Measurements from ENCODE around the gene THBD.
"Not testable (repeated sequence)": the region's sequence is repeated elsewhere in the genome, so short reads cannot be mapped to it uniquely, and the experiment has no call there.

THBD gene

DNA sequence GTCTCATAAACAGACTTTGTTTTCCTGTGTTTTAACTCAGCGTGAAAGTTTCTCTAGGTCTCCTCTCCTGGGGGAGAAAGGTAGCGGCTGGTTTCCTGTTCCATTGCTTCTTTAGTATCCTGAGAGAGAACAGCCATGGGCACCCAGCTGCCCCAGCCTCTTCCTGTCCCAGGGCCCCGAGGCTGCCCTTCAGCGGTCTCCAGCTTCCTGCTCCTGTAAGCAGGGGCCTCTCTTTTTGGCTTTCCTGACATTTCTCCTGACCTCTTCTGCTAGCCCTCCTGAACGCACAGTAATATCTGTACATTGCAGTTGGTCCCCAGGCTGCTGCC, 16.8 kb downstream of the THBD start:
- no peak for DNase-seq

DNA sequence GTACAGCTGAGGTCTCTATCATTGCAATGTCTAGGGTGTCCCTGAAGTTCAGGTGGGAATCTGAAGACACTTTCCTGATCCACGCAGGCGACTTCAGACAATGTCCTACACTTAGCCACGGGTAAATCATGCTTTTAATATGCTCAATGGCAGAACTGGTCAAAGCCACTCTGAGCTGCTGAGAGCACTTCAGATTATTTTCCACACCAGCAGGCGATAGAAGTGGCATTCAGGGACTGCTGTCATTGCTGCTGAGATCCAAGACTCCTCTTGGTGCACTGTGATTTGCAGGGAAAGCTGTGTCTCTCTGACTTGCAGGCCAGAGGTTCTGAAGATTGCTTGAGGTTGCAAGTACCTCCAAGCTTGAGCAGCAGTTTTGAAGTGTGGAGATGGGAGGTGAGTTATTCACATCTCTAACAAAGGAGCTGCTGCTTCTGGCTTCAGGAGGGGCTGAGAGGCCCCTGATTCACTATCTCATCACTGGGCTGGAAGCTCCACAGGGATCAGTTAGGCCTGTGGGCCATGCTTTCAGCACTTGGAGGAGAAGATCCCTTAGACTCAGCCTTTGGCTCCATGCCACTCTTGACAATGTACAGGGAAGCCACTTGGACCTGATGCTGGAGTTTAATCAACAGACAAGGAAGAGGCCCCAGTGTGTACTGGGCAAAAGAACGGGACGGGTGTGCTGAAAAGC, 17.3 kb downstream of the THBD start:
- no peak for DNase-seq

DNA sequence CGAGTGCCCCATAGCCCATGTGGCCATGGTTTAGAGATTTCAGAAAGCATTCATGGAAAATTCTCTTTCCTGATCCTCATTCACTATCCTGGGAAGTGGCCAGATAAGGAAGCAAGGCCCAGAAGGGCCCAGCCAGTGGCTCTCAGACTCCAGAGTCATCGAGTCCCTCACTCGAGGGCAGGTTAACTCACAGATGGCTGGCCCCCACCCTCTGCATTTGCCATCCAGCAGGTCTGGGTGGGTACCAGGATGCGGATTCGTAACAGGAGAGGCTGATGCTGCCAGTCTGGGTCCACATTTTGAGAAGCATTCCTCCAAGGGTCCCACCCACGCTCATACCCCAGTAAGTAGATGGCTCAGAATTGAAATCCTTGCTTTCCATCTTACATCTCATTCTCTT, 18.1 kb downstream of the THBD start:
- DNase-seq = no peak

DNA sequence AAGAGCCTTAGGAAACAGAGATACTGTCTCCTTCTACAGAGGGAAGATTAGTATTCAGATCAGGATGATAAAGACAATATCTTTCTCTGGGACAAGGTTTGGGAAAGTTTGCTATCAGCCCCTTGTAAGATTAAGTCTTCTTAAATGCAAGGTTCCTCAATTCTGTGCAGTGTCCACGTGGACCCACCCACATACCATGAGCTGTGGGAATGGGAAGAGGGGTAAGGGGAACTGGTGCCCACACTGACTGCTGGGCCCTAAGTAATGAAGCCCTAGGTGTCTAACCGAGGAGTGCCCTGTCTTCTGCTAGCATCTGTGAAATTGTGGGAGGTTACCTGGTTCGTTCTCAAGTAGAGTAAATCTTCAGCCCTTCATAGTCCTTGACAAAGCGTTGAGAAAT, 20.1 kb downstream of the THBD start:
- no peak for DNase-seq

DNA sequence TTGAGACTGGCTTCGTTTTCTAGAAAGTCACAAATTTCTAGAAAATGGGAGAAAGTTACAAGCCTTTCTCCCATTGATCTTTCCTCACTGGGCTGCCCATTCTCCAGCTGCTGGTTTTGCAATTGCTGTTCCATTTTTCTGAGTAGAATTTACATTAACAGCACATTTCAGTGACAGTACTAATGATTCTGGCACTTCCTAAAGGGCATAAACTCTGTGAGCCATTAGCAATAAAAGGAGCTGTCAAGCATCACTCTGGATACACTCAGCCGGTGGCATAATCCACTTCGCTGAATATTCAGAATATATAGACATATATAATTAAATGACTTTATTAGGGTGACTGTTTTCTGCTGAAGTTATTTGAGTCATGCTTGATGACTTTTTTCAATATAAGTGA, 21.1 kb downstream of the THBD start:
- DNase-seq = no peak

DNA sequence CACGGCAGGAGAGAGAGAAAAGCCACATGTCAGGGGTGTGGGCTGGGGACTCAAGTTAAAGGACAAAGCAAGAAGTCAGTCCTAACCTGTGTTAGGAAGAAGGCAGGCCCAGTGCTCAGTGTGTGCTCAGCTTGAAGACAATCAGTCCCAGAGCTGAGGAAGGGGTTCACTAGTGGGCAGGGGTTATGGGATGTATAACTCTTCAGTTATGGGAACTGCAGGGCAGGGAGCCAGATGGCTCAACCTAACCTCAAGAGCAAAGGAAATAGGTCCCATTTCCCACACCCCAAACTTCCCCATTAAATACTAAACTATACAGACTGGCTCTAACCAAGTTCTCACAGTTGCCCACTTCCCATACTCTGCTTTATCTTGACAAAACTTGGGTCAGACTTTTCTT, 21.8 kb downstream of the THBD start:
- DNase-seq = no peak

DNA sequence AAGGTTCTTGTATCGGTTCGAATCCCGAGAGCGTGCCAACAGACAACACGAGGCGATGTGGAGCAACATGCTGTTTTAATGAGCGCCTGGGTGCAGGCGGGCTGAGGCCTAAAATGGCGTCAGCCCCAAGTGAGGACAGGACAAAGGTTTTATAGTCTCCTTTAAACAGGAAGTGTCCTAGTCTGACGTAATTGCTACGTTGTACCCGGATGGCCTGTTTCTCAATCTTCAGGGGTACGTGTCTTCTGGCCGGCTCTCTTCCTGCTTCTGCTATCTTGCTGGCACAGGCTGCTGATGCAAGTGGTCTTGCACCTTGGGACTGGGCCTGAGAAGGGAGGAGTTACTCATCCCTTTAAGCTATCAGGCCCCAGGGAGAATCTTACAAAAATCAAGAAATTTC, 24.0 kb downstream of the THBD start:
- DNase-seq = not testable (repeated sequence)

DNA sequence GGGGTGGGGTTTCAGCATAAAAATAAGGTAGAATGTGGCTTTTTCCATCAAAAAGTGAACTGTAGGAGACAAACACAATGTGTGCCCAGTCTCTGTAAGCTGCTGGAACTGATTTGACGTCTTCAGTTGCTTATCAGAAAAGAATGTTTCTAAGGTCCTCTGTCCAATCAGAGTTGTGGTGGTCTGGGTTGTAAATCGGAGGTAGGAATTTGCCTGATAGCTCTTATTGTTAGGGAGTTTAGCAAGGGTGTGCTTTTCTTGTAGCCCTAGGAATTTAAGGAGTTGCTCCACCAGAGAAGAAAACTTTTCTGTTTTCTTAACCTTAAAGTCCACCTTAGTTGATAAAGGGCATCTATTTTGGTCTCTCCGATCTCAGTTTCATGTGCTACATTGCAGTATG, 24.8 kb downstream of the THBD start:
- DNase-seq = no peak

DNA sequence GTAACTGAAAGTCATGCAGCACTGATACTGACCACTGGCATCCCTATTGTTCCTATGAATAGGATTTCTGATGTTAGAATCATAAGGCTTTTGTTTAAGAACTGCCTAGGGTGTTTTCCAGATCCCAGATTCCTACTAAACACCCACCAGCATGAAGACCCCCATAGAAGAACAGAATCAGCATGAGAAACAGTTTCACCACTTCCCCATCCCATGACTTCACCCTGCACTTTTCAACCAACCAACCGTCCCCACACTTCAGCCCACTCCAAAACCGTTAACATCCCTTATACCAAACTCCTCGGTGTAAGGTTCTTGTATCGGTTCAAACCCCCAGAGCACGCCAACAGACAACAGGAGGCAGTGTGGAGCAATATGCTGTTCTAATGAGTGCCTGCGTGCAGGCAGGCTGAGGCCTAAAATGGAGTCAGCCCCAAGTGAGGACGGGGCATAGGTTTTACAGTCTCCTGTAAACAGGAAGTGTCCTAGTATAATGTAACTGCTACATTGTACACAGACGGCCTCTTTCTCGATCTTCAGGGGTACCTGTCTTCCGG, 25.8 kb downstream of the THBD start:
- no peak for DNase-seq

DNA sequence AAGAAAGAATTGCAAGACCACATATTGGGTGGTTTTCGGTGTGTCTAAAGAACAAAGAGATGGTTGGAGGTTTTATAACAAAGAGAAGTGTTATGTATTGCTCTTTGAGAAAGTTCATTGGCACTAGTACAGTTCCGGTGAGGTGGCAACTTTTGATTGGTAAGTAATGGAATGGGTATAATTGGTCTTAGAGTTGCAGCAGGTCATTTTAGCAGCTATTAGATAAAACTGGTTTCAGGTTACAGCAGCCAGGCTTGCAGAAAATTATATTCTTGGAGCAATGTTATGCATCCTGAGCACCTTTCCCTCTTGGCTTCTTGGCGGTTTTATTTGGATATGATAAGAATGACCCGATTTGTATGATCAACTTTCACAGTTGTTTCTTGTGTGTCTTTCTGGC, 26.6 kb downstream of the THBD start:
- no peak for DNase-seq

DNA sequence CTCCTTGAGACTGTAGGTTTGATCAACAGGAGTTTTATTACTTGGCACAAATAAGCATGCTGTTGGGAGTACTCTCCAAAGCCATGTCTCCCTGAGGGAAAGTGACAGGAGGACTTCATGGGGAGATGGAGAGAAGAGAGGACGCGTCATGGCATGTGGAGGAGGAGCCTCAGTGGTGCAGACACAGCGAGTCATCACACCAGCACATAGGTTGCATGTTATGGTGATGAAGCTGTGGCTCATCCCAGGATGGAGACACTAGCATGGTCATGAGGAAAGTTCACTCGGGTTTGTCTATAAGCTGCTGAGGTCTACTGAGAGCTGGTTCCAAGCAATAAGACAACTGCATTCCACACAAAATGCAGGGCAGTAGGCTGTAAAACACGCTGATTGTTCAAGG, 27.5 kb downstream of the THBD start:
- DNase-seq = no peak

DNA sequence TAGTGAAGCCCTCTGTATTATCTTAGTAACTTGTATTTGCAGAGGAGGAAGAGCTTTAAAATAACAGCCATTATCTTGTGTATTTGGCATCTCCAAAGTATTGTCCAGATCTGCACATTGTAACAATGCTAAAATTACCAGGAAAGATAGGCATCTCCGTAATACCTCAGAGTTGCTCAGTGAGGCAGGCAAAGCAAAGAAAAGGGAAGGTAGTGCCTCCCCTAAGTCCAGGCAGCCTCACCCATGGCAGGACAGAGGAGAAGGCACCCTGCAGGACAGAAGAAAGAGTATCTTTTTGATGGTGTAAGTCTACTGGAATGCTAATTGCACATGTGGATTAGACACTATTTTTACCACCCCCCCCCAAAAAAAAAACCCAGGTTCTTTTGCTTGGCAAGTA, 27.9 kb downstream of the THBD start:
- DNase-seq = no peak

DNA sequence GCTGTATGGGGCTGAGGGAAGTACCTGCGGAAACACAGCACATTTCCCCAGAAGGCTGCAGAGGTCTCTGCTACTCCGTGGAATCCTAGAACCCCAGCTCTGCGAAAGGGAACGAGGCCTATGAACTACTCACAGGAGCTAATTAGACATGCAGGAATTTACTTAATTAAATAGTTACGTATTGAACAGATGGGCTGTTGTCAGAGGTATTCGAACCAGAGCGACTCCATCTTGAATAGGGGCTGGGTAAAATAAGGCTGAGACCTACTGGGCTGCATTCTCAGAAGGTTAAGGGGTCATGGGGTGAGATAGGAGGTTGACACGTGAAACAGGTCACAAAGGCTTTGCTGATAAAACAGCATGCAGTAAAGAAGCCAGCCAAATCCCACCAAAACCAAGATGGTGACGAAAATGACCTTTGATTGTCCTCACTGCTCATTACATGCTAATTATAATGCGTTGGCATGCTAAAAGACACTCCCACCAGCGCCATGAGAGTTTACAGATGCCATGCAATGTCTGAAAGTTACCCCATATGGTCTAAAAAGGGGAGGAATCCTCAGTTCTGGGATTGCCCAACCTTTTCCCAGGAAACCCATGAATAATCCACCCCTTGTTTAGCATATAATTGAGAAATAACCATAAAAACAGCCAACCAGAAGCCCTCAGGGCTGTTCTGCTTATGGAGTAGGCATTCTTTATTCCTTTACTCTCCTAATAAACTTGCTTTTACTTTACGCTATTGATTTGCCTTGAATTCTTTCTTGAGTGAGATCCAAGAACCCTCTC, 29.0 kb downstream of the THBD start:
- DNase-seq = no peak

DNA sequence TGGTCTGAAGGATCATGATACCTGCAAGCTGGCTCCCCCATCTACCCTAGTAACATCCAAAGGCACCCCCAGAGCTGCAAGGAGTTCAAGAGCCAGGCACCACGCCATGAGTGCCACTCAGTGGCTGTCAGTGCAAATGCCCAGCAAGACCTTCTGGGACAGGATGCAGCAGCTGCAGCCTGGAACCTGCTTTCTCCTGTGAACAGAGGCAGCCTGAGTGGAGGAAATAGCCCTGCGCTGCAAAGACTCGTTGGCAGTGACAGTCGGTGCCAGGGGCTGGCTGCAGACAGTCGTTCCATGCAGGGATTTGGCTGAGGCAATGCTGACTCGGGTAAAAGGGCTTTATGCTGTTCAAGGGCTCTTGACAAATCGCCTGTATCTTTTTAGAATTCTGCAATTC, 30.1 kb downstream of the THBD start:
- DNase-seq = no peak

DNA sequence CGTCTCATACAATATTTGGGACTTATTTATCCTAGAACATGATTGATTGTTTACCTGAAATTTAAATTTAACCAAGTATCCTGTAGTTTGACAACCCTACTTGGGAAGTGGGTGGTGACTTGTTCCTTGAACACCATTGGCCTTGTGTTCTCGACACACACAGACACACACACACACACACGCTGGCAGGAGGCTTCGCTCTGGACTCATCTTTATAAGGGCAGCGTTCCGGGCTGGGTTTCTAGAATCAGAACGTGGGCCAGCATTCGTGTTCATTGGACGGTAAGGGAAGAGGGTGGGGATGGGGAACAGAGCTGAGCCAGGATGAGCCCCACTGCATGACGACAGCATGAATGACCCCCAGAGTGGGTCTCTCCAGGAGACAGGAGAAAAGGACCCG, 30.5 kb downstream of the THBD start:
- DNase-seq = no peak

DNA sequence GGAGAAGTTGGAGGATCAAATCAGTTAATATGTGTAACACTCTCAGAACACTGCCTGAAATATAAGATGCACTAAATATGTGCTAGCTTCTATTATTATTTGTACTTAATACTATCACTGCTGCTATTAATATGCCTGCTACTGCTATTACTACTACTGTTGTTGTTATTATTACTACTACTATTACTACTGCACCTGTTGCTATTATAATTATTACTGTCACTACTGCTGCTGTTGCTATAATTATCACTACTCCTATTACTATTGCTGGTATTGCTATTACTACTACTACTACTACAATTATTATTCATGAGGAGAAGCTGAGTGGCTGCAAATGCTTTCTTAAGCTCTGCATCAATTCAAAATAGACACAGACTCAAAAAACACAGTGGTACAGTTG, 31.0 kb downstream of the THBD start:
- no peak for DNase-seq

DNA sequence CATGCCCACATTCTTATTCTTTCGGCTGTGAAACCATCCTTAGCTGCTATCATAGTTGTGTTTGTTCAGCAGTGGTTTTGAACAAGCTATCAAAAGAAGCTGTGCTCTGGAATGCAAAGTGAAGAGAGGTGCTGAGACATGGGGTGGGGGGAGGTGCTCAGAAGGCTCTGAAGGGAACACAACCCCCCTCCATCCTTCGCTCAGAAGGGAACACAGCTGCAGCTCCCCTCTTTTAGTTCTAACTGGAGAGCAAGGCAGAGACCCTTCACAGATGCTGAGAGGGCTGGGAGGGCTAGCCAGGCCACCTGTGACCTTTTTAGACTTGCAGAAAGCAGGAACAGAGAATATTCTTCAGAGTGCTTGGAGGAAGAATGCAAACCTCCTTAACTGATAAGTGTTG, 32.0 kb downstream of the THBD start:
- no peak for DNase-seq

DNA sequence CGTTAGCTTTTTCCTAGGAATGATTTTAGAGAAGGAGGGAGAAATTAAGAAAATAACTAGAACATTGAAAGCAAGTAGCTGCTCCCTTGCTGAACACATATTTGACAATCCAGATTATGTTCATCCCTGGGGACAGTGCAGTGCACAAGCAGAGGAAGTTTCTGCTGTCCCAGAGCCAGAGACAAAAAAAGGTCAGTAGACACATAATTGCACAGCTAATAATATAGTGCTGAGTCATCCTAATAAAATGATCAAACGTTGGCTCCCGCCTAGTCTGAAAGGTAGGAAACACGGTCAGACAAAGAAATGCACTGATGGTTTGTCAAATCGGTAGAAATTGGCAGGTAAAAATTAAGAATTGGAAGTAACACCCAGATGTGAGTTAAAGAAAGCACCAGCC, 36.0 kb downstream of the THBD start:
- no peak for DNase-seq

DNA sequence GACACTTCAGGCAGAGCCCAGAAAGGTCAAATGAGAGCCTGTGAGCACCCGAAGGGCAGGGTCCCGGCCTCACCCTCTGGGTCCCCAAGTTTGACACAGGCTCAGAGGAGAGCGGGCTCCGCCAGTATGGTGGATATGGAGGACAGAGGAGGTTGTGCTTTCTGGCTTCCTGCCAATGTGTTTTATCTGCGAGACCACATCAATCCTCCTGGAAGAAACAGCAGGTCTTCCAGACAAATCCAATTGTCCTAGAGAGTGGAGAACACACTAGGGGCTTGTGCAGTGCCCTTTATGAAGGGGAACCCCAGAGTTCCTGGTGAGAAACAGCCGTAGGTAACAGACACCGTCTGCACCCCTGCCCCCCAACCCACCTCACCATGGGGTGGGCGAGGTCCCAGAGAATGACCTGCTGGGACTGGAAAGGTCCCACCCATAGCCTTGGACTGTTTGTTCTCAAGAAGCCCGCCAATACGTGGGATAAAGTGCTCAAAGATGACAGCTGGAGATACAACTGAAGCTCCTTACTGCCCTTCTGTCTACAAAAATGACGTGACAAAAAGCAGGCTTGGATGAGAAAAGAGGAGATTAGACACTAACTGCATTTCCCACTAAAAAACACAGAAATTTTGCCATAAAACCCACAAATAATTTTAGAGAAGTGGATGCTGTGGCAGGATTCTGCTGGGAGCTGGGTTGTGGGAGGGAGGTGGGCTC, 38.3 kb downstream of the THBD start:
- DNase-seq = no peak

DNA sequence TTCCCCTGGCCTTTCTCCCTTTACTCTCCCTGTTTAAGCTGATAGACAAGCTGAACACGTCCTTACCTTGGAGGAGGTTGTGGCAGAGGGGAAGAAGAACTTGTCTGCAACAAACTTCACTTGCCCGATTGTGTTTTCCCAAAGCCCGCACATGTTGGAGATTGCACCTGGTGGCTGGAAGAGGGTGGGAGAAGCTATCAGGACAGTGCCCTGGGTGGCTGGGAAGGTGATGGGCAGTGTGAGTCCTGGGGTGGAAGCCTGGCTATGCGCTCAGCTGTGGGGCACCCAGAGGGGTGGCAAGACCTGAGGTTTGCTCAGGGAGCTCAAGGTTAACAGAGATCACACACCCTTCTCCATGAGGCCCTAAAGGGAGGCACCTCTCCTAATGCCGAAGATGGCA, 39.4 kb downstream of the THBD start:
- no peak for DNase-seq

DNA sequence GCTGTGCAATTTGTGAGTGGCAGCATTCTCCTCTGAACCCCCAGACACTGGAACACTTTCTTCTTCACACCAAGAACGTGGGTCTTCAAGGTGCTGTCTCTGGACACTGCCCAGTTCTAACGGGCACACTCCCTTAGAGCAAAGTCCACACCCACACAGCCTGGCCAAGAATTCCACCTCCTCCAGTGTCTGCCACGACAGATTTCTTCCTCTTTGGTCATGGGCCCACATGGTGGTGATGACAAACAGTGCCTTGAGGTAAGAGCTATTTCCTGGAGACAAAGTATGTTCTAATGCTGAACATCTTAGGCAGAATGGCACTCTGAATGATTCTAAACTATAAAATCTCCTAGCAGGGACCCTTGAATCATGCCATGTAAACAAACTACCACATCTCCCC, 39.8 kb downstream of the THBD start:
- no peak for DNase-seq

DNA sequence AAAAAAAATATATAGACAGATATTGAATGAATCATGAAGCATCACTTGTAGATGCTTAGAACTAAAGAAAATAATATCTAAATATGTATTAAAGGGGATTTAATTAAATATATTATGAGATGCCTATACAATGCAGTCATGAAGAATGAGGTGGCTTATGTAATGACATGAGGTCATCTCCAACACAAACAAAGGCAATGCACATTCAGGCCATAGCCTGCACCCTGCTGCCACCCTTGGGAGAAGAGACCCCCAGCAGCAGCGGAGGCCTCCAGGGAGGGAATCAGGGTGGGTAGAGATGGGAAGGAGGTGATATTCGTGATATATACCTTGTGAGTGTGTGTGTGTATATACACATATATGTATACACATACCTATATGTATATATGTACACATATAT, 40.8 kb downstream of the THBD start:
- no peak for DNase-seq

DNA sequence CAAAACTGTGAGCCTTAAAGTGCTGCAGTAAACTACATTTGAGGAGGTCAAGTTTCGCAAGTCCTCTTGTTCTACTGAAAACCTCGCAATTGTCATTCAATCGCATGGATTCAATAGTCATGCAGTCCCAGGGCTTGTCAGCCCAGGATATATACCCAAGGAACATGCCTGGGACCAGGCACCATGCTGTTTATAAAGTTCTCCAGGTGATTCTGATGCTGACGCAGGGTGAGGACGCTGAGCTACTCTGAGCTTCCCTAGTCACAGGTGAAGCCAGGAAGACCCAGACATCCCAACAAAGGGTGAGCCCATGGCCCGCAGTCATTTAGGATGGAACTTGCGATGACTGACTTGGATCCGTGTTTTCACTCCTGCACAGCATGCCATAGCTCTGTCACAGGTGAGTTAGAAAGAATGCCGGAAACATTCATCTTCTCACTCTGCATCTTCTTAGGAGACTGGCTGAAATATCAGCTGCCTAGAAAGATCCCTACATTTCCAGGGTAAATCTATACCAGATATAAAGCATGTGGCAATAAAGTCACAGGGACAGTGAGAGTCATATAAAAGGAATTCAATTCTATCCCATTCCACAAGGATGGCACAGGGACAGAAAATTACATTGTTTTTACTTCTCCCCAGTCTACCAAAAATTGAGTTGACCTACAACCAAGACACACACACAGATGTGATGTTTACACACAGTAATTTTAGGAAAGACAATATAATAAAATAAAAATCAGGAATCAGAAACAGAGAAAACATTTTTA, 41.4 kb downstream of the THBD start:
- DNase-seq = no peak

Measured in CD4-positive, alpha-beta T cell treated with Interleukin-6 for 4 hours (primary cell).